Activated naive CD4-positive, alpha-beta T cell treated with anti-CD3 and anti-CD28 coated beads, Interleukin-2, amount 10 ng/mL, durations not matched to agents 7 days and 5 days (primary cell): ENCODE results near the gene KIF26B.

Experiments used
- CTCF ChIA-PET: fragments of 350-600 bp; sonication (Branson Sonifier 250); formaldehyde crosslinking; loops from one replicate; lab custom pipeline; 2021; ENCODE audit warnings: antibody characterized with exemption; lab: Charles Lee
- DNase-seq: peaks from one replicate; pipeline ENCODE4 v3.0.0-alpha.2; 2020
- H3K27ac Mint-ChIP-seq: one replicate; pipeline ENCODE4 v1.8.0; 2021; ENCODE audit warnings: mild to moderate bottlenecking, moderate library complexity, mixed read lengths
- H3K27me3 Mint-ChIP-seq: one replicate; pipeline ENCODE4 v1.8.0; 2021; ENCODE audit warnings: mild to moderate bottlenecking, mixed read lengths
- H3K36me3 Mint-ChIP-seq: one replicate; pipeline ENCODE4 v1.8.0; 2021; ENCODE audit warnings: mixed read lengths
- H3K4me1 Mint-ChIP-seq: one replicate; pipeline ENCODE4 v1.8.0; 2021; ENCODE audit warnings: mixed read lengths
- H3K4me3 Mint-ChIP-seq: one replicate; pipeline ENCODE4 v1.8.0; 2021; ENCODE audit warnings: mild to moderate bottlenecking, moderate library complexity, mixed read lengths
- H3K9me3 Mint-ChIP-seq: one replicate; pipeline ENCODE4 v1.8.0; 2021; ENCODE audit warnings: mixed read lengths

KIF26B gene

DNA sequence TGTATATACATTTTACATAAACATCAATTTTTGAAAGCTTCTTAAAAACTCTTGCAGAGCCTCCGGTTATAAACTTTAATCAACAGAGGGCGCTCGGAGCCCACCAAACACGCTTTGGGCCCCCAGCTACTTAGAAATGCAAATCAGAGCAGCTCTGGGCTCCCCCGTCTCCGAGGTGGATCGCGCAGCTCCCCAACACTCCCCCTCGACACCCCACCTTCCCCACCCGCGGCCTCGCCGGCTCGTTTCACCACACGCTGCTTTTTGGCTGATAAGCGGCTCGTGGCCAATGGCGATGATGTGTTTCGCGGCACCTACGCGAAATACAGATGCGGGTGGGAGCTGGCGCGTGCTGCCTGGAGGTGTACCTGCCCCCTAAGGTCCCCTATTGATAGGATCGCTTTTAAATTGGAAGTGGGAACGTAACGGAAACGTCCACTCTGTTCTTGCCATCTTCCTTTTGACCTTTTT lies 1.7 kb upstream of the KIF26B start:
- H3K27me3 Mint-ChIP-seq, result peaks cover 67% of the 10 kb centered on the region
- no peaks in the 10 kb centered on the region for H3K9me3 Mint-ChIP-seq
- no peaks in the 10 kb centered on the region for H3K36me3 Mint-ChIP-seq
- CTCF ChIA-PET, result interaction anchor here (0.6 to 1.7 kb wide), 19 partner anchors 9 to 1341 kb away, joined by 3 to 8 read pairs (median 3); no protein-coding TSS in a partner anchor
- peaks cover 32% of the 10 kb centered on the region for H3K4me1 Mint-ChIP-seq
- peak overlapping the region; percentile 66 for H3K4me3 Mint-ChIP-seq
- no peak overlapping the region for H3K27ac Mint-ChIP-seq
- DNase-seq, result peak; percentile 77

GRCh38 chr1:245153552-245154428 lies 995 bp upstream of the KIF26B start:
- peak; percentile 24 for DNase-seq
- no peaks in the 10 kb centered on the region for H3K36me3 Mint-ChIP-seq
- H3K27me3 Mint-ChIP-seq, result peaks cover 73% of the 10 kb centered on the region
- peak overlapping the region; percentile 66 for H3K4me3 Mint-ChIP-seq
- peaks cover 32% of the 10 kb centered on the region for H3K4me1 Mint-ChIP-seq
- no peaks in the 10 kb centered on the region for H3K9me3 Mint-ChIP-seq
- H3K27ac Mint-ChIP-seq, result no peak overlapping the region
- CTCF ChIA-PET, result interaction anchor here (0.6 to 1.7 kb wide), 19 partner anchors 9 to 1341 kb away, joined by 3 to 8 read pairs (median 3); no protein-coding TSS in a partner anchor

GRCh38 chr1:245155272-245156040 lies 671 bp downstream of the KIF26B start:
- peak; percentile 22 for DNase-seq
- Mint-ChIP-seq H3K4me1 (peaks cover 32% of the 10 kb centered on the region), H3K27me3 (peaks cover 77% of the 10 kb centered on the region), H3K9me3 (no peaks in the 10 kb centered on the region), H3K27ac (no peak overlapping the region), H3K4me3 (peak overlapping the region; percentile 65), H3K36me3 (no peaks in the 10 kb centered on the region)
- CTCF ChIA-PET, result interaction anchor here (1.5 kb wide), 1 partner anchor 10 kb away, joined by 5 read pairs; no protein-coding TSS in a partner anchor

- Mint-ChIP-seq H3K27ac (no peak overlapping the region), H3K4me1 (peaks cover 32% of the 10 kb centered on the region), H3K27me3 (peaks cover 70% of the 10 kb centered on the region), H3K36me3 (no peaks in the 10 kb centered on the region), H3K4me3 (peak overlapping the region; percentile 64), H3K9me3 (no peaks in the 10 kb centered on the region)
- CTCF ChIA-PET, result interaction anchor here (1.1 to 1.5 kb wide), 3 partner anchors 10 to 855 kb away, joined by 4 to 5 read pairs (median 4); no protein-coding TSS in a partner anchor
- peak; percentile 87 for DNase-seq
Observed at GRCh38 chr1:245156041-245156735, 1.4 kb downstream of the KIF26B start.

DNA sequence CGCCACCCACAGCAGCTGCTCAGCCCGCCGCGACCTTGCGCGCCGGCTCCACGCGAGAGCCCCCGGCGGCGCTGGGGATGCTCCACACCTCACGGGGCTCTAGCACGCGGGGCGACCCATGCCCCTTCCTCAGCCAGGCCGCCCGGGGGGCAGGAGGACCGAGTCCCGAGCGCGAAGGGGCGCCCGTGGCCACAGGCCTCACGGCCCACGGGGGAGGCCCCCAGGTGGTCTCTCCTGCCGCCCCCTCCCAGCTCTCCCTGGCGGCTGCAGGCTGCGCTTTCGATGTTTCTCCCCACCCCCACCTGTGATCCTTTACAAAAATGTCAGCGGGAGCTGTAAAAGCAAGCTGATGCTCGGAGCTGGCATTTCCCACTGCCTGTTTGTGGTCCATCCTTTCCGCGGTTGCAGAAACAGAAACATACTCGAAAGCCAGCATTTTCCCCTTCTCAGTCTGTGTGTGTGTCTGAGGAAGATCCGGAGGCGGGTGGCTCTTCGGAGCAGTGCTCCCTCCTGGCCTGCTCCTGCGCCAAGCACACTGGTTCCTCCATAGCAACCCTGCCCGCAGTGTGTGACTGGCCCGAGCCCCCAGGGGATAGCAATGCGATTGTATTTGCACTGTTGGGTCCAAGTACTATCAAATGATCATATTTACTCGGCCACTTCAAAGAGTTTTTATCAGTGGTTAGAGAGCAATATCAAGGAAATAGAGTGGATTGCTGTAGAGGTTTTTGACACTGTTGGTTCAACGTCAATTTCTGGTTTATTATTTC lies 2.1 kb downstream of the KIF26B start:
- Mint-ChIP-seq H3K36me3 (no peaks in the 10 kb centered on the region), H3K27me3 (peaks cover 75% of the 10 kb centered on the region), H3K4me1 (peaks cover 32% of the 10 kb centered on the region), H3K4me3 (peak overlapping the region; percentile 62), H3K9me3 (no peaks in the 10 kb centered on the region), H3K27ac (no peak overlapping the region)
- DNase-seq, result no peak
- CTCF ChIA-PET, result interaction anchor here (0.8 to 1.5 kb wide), 4 partner anchors 9 to 1336 kb away, joined by 3 to 5 read pairs (median 4); no protein-coding TSS in a partner anchor

DNA sequence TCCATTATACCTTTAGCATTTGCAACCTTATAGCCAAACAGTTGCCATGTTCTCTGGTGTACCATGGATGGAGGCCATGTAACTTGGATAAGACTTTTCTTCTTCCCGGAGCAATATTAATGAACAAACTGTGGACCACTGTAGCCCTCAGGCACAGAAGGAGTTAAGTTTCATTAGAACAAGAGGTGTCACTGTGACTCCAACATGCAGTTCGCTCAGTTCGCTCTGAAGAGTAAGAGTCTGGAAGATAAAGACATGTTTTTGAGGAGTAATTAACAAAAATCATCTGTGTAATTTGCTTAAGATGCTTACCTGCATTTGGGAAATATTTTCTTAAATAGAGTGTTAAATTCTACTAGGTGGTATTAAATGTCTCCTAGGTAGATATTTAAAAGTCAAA lies 4.1 kb downstream of the KIF26B start:
- CTCF ChIA-PET, result no interaction called here
- H3K4me3 Mint-ChIP-seq, result no peak overlapping the region
- H3K27ac Mint-ChIP-seq, result no peak overlapping the region
- DNase-seq, result no peak
- no peaks in the 10 kb centered on the region for H3K9me3 Mint-ChIP-seq
- peaks cover 62% of the 10 kb centered on the region for H3K27me3 Mint-ChIP-seq
- peaks cover 19% of the 10 kb centered on the region for H3K4me1 Mint-ChIP-seq
- no peaks in the 10 kb centered on the region for H3K36me3 Mint-ChIP-seq

DNA sequence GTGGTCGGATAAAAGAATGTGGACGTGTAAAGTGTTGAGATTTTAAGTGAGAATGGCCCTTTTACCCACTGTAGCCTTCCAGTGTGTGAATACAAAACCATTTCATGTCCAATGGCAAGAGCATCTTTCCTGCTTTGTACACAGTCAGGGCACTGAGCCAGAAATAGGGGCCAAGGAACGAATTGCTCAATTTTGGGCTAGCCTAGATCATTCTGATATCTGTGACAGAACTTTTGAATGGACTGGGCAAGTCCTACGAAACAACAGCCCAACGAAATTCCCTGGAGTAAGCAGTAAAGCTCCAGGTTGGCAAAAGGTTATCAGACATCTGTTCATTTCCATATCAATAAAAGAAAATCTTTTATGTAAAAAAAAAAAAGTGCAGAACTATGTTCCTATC lies 5.5 kb downstream of the KIF26B start:
- no peaks in the 10 kb centered on the region for H3K36me3 Mint-ChIP-seq
- CTCF ChIA-PET, result no interaction called here
- H3K27me3 Mint-ChIP-seq, result peaks cover 59% of the 10 kb centered on the region
- H3K4me1 Mint-ChIP-seq, result peaks cover 11% of the 10 kb centered on the region
- H3K27ac Mint-ChIP-seq, result no peak overlapping the region
- H3K9me3 Mint-ChIP-seq, result no peaks in the 10 kb centered on the region
- H3K4me3 Mint-ChIP-seq, result no peak overlapping the region
- no peak for DNase-seq

- no peak for DNase-seq
Observed at GRCh38 chr1:245160741-245161400, 6.1 kb downstream of the KIF26B start.

GRCh38 chr1:245161866-245162265 lies 7.1 kb downstream of the KIF26B start:
- no peaks in the 10 kb centered on the region for H3K36me3 Mint-ChIP-seq
- CTCF ChIA-PET, result no interaction called here
- no peak overlapping the region for H3K27ac Mint-ChIP-seq
- peaks cover 58% of the 10 kb centered on the region for H3K27me3 Mint-ChIP-seq
- H3K4me1 Mint-ChIP-seq, result peaks cover 4% of the 10 kb centered on the region
- no peak for DNase-seq
- no peak overlapping the region for H3K4me3 Mint-ChIP-seq
- no peaks in the 10 kb centered on the region for H3K9me3 Mint-ChIP-seq

More at GRCh38 chr1:245160741-245161400, 6.1 kb downstream of the KIF26B start:
- Mint-ChIP-seq H3K9me3 (no peaks in the 10 kb centered on the region), H3K4me3 (no peak overlapping the region), H3K27ac (no peak overlapping the region), H3K27me3 (peaks cover 59% of the 10 kb centered on the region), H3K4me1 (peaks cover 7% of the 10 kb centered on the region), H3K36me3 (no peaks in the 10 kb centered on the region)
- CTCF ChIA-PET, result no interaction called here

- Mint-ChIP-seq H3K27ac (no peak overlapping the region), H3K27me3 (peaks cover 53% of the 10 kb centered on the region)
- CTCF ChIA-PET, result interaction anchor here (1.4 kb wide), 1 partner anchor 10 kb away, joined by 5 read pairs; no protein-coding TSS in a partner anchor
Observed at GRCh38 chr1:245166471-245166885, 11.7 kb downstream of the KIF26B start.

GRCh38 chr1:245168086-245168485 lies 13.3 kb downstream of the KIF26B start:
- H3K27me3 Mint-ChIP-seq, result peaks cover 46% of the 10 kb centered on the region
- H3K4me3 Mint-ChIP-seq, result no peak overlapping the region
- H3K4me1 Mint-ChIP-seq, result no peaks in the 10 kb centered on the region

More at GRCh38 chr1:245166471-245166885, 11.7 kb downstream of the KIF26B start:
- no peak overlapping the region for H3K4me3 Mint-ChIP-seq
- H3K9me3 Mint-ChIP-seq, result no peaks in the 10 kb centered on the region
- DNase-seq, result no peak
- H3K36me3 Mint-ChIP-seq, result no peaks in the 10 kb centered on the region
- no peaks in the 10 kb centered on the region for H3K4me1 Mint-ChIP-seq

DNA sequence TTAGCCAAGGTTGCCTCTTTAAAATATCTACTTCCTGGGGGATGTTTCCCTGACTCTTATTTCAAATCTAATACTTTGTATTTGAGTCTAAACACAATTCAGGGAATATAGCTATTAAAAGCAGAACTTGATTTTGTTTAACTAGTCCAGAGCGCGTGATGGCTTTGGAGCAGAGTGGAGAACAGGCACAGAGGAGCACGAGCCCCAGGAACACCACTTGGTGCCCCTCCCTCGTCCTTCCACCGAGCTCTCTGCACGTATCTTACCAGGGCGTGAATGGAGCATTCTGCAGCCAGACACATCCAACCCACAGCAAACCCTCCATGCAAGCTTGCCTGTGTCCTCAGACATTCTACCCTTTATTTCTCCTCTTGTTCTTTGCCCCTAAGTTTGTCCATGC lies 14.1 kb downstream of the KIF26B start:
- CTCF ChIA-PET, result interaction anchor here (1.1 kb wide), 1 partner anchor 12 kb away, joined by 4 read pairs; no protein-coding TSS in a partner anchor
- Mint-ChIP-seq H3K4me1 (no peaks in the 10 kb centered on the region), H3K9me3 (no peaks in the 10 kb centered on the region), H3K36me3 (no peaks in the 10 kb centered on the region), H3K4me3 (no peak overlapping the region), H3K27me3 (peaks cover 43% of the 10 kb centered on the region), H3K27ac (no peak overlapping the region)
- no peak for DNase-seq

More at GRCh38 chr1:245168086-245168485, 13.3 kb downstream of the KIF26B start:
- Mint-ChIP-seq H3K9me3 (no peaks in the 10 kb centered on the region), H3K27ac (no peak overlapping the region), H3K36me3 (no peaks in the 10 kb centered on the region)
- no peak for DNase-seq
- CTCF ChIA-PET, result interaction anchor here (1.1 kb wide), 1 partner anchor 11 kb away, joined by 4 read pairs; no protein-coding TSS in a partner anchor
